ENCODE results near the gene DOC2B.

DOC2B gene

DNA sequence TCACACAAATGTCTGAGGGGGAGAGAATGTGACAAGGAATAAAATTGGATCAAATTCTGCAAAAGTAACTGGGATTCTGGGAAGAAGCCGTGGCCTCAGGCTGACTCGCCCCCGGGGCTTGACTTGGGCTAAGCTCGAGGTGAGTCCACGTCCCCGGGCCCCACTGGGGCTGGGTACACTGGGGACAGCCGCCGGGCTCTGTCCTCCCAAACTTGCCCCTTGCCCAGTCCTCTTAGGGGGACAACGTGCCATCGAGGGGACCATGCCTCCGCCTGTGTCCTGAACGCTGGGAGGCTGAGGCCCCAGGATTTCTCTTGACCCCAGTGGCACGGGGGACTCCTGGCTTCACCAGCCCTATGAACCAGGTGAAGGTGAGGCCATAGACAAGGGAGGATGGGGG lies 21.1 kb downstream of the DOC2B start:
- no peak for DNase-seq

DNA sequence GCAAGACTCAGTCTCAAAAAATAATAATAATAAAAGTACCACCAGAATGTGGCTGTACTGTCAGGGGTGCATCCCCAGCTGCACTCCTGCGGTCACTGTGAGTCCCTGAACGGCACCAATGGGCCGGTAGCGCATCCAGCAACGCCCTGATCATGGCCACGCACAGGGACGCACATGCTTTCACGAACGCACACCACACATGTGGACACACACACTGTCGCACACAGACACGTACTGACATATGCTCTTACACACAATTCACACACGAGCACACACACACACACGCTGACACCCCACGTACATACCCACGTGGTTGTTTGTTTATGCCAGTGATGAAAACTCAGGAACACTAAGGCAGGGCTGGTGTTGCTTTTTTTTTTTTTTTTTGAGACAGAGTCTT lies 21.8 kb downstream of the DOC2B start:
- no peak for DNase-seq

DNA sequence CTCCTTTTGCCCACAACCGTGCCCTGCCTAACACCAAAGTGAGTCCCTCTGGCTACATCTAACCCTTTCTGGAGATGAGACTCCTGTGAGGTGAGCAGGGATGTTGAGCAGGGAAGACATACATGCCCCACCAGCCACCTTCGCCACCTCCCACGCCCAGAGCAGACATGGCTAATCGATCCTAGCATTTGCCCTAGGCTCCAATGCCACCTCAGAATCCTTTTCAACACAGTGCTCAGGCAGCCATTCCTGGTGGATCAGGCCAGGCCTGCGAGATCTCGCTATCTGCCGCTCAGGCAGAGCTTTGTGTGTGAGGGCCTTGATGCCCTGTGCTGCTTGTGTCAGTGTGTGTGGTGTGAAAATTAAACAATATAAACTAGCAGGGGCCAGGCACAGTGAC lies 23.1 kb downstream of the DOC2B start:
- DNase-seq: no peak

DNA sequence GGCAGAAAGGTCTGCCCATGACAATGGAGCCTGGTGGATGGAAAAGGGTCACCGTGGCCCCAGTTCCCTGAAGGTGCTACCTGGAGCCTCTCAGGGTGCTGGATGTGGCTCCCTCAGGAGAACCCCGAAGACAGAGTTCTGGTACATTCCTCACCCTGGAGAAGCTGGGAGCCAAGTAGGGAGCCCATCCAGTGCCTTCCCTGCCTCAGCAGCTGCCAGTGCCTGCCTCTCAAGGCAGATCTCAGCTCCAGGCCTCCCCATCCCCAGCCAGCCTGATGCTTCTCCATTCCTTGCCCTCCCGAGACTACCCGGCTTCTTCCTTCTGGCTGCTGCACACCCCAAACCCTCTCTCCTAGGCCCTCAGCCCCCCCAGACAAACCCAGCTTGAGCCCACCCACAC lies 23.5 kb downstream of the DOC2B start:
- no peak for DNase-seq

DNA sequence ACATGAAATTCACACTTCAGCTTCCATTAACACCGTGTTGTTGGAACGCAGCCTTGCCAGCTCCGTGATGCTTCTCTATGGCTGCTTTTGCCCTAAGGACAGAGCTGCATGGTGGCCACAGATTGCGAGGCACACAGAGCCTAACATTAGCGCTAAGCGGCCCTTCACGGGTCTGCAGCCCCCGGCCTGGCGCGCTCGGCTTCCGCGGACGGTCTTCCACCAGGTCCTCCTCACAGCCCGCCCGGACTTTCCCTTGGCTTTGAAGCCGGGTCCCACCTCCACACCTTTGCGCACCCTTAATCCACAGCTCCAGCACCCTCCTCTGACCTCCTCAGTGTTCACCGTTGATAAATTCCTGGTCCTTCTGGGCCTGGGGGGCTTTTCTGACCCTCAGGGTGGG lies 24.5 kb downstream of the DOC2B start:
- DNase-seq: no peak

DNA sequence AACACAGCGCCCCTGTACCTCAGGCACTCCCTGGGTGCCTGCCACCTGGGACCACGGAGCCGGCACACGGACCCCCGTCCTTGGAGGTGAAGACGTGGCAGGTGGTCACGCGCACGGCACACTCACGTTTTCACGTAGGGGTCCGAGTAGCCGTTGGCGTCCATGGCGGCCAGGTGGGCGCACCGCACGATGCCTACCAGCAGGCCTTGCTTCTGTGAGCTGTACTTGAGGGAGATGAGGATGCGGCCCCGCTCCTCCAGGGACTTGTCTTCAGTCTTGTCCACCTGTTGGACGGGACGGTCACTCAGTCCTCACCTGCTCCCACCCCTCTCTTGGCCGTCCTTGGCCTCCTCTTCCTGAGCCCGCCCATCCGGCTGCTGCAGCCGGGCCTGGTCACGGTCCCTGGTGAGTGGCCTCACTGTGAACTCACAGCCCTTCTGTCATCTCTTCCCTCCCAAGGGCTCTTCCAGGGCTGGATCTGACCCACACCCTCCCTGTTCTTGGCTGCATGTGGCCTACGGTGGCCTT lies 25.3 kb downstream of the DOC2B start:
- DNase-seq: no peak

DNA sequence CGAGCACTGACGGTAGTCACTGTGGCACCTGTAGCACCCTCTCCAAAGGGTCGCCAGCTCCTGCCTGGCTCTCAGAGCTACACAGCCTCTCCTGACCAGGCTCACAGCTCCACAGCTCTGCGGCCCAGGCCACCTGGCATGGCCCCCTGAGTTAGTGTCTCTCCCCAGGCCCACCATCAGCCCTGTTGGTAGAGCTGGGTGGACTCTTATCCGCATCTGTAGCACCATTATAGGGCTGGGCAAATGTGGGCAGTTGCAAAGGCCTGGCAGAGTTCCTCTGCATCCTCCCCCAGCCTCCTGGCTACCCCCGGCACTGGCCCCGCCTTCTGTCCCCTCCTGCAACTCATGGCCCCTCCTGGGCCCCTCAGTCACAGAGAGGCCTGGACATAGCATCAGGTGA lies 25.9 kb downstream of the DOC2B start:
- DNase-seq: no peak

DNA sequence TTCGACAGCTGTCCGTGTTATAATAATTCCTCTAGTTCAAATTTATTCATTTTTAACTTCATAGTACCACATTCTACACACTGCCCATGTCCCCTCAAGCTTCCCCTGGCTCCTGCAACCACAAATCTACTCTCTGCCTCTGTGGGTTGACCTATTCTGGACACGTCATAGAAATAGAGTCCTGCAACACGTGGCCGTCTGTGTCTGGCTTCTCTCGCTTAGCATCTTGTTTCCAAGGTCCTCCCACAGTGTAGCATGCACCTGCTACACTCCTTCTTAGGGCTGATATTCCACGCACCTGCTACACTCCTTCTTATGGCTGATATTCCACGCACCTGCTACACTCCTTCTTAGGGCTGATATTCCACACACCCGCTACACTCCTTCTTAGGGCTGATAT lies 27.6 kb downstream of the DOC2B start:
- DNase-seq: no peak

DNA sequence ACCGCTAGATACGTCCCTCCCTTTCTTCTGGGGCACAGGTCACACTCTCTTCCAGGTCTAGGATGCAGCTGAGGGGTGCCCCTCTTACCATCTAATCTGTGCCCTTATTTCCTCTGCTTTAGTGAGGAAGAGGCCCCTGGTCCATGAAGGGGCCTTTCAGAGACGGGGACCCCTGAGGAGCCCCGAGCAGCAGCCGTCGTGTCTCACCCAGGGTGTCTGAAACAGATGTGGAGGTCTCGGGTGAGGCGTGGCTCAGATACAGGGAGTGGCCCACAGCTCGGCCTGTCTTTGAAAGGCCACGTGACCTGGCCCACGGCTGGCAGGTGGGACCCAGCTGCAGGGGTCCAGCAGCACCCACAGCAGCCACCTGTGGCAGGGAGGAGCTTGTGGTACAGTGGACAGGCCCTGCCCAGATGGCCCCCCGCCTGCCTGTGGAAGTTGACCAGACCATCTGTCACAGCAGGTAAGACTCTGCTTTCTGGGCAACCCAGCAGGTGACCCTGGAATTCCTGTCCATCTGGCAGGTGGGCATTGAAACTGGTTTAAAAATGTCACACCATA lies 28.5 kb downstream of the DOC2B start:
- no peak for DNase-seq

DNA sequence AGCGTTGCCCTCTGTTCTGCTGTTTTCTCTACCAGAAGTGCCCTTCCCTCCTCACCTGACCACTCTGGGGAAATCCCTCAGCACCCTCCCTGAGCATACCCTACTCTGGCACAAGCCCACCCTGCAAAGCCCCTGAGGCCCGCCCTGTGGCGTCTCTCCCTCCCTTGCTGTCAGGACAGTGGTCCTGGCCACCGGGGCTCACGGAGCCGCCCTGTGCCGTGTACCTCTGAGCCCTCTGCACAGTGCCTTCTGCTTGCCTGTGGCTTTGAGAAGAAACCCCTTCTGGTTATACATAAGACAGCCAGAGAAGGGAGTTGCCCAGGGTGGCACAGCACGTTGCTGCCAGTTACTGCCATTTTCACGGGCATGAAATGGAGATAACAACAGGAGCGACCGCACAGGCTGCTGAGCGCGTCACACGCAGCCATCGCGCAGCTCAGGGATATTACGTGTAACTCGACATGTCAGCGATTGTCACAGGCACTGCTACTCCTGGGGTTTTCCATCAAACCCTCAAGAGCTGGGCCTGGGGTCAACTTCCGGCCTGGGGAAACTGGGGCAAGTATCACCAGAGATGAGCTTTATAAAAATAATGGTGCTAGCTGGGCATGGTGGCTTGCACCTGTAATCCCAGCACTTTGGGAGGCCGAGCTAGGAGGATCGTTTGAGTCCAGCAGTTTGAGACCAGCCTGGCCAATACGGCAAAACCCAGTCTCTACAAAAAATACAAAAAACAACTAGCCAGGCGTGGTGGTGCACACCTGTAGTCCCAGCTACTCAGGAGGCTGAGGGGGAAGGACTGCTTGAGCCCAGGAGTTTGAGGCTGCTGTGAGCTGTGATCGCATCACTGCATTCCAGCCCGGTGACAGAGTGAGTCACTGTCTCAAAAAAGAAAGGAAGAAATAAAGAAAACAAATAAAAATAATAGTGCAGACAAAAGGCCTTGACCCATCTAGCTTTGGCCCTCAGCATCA lies 29.3 kb downstream of the DOC2B start:
- no peak for DNase-seq

DNA sequence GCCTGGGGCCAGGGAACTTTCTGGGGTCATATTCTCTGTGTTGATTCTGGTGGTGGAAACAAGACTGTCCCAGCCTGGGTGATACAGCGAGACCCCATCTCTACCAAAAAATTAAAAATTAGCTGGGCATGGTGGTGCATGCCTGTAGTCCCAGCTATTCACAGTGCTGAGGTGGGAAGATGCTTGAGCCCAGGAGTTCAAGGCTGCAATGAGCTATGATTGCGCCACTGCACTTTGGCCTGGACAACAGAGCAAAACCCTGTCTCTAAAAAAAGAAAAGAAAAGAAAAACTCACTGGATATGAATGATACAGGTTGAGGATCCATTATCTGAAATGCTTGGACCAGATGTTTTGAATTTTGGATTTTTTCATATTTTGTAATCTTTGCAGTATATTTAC lies 30.4 kb downstream of the DOC2B start:
- DNase-seq: no peak

DNA sequence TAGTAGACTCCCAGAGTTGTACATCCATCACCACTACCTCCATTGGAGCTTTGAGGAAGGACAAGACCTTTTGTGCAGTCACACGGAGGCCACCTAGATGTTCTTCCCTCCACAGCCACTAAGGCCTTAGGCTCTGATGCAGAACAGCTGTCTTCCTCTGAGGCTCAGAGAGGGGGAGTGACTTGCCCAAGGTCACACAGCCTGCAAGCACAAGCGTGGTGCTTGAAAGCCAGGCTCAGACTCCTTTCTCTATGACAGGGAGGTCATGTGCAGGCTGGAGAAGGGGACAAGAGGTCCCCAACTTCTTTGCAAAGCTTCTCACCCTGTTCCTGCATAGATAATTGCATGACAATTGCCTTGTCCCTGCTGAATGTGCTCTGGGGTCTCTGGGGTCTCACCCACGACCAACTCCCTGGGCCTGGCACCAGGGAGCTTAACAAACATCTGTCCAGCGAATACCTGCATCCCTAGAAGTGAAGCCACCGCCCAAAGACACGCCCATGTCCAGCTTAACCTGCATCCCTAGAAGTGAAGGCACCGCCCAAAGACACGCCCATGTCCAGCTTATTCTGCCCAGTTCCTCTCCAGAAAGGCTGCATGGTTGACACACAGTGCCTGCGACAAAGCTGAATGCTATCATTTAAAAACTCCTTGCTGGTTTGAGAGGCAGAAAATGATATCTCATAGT lies 31.4 kb downstream of the DOC2B start:
- no peak for DNase-seq

DNA sequence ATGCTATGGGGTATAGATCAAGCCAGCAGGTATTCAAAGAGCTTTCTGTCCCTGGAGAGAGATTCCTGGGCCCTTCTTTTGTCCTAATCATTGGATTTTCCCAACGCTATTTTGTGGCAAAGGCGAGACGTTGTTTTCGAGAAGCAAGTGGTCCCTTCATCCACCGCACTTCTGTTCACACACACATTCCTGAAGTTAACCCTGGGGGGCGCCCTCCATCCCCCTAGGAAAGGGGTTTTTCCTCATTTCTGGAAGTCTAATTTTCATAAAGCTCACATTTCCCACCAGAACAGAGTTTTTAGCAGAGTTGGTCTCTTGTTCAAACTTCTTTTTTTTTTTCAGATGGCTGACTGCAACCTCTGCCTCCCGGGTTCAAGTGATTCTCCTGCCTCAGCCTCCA lies 32.2 kb downstream of the DOC2B start:
- DNase-seq: no peak

DNA sequence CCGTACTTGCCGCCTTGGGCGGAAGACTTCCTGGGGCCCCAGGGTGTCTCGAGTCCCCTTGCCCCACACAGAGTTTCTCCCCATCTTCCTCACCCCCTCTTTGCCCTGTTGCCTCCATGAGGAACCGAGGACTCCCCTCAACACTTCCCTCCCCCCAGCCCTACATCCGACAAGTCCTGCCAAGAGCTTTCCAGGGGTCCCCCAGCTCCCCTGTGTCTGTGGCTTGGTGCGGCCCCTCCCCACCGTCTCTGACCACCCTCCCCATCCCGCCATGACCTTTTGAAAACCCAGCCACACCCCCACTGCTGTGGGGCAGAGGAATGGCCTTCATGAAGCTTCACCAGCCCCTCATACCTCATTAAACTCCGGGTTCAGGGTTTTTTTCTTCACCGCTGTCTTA lies 32.7 kb downstream of the DOC2B start:
- no peak for DNase-seq

DNA sequence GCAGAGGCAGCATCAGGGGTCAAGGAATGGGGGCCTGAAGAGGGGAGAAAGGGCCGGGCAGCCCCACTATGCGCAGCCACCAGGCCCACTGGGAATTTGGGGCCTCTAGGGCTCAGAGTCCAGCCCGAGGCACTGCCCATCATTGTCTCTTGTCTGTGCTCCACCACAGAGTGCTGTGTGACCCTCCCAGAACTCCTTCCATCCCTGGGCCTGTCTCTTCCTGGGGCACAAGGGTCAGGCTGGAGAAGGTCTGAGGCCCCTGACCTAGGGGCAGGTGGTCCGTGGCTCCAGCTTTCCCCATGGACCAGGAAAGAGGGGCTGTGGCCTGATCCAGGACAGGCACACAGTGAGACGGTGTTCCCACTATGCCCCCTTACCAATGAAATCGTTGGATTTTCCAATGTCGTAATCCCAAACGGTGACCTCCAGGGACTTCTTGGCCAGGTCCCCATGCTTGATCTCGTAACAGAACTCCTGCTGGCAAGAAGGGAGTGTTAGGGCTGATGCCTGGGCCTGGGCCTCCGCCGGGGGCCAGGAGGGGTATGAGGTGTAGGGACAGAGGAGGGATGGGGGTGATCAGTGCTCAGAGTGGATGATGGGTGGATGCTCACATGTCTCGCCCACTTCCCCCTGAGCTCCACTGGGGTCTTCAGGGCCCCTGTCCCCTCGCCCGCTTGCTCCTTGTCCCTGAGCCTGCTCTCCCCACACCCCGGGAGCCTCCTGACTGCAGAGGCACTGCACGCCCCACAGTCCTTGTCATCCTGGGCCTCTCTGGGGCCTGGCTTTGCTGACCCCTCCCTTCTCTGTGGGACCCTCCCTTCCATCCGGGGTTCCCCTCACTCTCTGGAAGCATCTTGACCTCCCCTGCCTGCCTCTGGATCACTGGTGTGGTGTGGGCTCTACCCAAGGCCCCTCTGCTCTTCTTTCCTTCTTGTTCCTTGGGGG lies 33.4 kb downstream of the DOC2B start:
- no peak for DNase-seq

DNA sequence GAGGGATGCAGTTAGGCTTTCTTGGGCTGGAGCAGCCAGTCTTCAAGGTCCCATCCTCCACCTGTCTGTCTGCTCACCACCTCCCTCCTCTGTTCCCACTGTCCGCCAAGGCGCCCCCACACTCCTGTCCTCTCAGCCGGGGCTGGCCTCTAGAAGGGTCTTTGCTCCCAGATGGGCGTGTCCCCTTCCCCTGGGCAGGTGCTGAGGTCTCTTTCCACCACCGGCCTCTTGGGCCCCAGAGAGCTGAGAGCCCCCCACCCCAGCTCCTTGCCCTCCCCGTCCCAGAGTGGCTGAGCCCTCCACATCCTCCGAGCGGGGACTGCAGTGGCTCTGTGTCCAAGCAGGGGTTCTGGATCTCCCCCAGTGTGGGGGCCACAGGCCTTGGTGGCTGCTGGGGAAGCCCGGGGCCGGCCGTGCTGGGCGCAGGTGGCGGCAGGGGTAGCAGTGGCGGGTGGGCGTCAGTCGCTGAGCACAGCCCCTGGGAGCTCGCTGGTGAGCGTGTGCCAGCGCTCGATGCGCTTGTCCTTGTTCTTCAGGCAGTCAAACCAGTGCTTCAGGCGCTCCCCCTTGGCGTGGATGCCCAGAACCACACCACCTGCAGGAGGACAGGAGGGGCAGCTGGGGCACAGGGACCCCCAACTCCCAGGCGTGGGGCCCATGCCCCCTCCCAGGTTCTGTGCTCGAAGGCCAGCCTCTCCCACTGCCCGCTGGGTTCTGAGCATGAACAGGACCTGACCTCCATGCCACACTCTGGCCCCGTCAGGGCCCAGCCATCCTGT lies 34.3 kb downstream of the DOC2B start:
- DNase-seq: no peak

DNA sequence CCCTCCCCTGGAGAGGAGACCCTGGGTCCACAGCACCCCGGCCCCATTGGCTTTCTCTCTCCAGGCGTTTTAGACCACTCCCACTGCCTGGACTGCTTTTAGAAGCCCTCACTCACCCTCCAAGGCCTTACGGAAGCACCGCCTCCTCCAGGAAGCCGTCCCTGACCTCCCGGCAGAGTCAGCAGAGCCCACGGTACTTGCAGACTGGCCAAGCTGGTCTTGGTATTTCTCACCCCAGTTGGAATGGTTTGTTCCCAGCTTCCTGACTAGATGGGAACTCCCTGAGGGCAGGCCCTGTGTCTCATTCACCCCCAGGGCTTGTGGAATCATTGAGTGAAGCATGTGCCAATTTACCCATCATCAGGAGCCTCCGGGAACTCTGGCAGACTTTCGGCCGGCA lies 34.9 kb downstream of the DOC2B start:
- DNase-seq: no peak

DNA sequence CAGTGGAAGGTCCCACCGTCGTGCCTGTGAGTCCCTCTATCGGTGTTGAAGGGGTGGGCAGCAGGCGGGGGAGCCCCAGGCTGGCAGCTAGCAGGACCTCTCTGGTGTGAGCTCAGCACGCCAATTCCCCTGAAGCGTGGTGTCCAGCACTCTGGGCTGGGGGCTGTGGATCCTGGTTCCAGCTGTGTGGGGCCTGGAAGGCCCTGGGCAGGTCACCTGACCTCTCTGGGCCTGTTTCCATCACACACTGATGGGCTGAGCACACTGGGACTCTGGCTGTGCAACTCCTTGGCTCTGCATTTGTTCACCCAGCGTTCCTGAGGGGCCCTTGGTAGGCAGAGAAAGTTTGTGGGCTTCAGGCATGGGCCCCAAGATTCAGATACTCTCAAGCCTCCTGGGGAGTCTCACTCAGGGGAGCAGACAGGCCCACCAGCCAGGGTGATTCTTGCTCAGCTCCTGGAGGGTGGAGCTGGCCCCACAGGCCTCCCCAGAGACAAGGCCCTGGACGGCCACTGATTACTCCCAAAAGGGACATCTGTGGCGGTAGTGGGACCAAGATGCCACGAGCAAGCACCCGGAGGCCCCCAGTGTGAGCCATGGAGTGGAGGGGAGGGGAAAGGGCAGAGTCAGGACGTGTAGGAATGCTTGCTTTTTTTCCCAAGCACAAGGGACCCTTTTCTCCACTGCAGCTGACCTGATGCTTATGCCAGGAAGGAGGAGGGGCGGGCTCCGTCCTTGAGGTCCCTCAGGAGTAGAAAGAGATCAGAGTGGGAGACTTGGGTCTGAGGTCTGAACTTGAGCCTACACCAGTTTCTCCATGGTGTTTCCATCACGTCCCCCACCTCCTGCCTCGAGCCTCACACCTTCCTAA lies 35.5 kb downstream of the DOC2B start:
- DNase-seq: no peak

DNA sequence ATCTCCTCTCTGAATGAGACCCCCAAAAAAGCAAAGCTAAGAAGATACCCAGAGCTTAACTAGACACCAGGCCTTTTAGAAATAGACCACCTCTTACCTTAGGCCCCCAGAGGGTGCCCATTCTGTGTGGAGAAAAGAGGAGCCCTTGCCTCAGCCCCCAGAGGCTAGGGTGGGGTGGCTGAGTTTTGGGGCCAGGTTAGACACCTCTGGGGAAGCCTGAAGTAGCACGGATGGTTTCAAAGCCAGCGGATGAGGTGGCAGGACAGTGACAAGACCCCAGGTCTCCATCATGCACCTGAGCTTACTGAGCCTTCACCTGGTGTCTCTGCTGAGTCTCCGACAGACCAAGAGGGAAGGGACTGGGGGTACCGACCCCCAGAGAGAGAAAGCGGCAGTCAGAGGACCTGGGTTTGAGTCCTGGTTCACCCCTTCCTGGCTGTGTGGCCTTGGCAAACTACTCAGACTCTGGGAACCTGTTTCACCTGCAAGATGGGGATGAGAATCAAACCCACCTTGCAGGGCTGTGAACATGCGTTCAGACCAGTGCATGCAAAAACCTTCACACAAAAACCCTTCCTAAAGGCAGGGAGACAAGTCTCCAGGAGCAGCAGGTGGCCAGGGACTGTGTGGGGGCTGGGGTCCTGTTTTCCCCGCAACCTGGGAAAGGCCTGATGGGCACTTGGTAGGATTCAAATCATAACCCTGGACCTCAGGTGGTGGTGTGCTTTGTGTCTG lies 36.3 kb downstream of the DOC2B start:
- DNase-seq: no peak

DNA sequence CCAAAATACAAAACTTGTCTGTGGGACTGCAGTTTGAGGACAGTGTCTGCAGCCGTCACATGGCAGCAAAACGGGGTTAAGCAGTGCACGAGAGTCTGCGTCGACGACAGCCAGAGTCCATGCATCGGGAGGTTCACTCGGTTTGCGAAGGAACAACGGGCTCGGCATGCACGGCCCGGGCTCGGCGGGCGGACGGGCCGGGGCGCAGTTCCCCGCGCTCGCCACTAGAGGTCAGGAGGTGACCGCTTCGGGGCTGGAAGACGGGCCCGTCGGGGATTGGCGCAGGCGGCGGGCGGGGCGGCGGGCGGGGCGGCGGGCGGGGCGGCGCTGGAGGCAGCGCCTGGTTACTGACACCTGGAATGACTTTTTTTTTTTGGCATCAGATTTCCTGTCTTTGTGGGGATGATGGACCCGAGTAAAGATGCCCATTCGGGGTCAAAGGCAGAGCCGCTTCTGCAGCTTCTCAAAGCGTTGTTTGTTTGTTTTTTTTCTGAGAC lies 37.6 kb downstream of the DOC2B start:
- peak; percentile 13 for DNase-seq

Data from DMS 273 treated with DMSO at 0.1 percent for 48 hours (cell line).